Measurements from ENCODE around the gene ALOX5.
A peak's percentile ranks its signal among the peaks of the same experiment; 100 is the strongest.

ALOX5 gene

GRCh38 chr10:45444022-45444421, 70.0 kb downstream of the ALOX5 start:
- no peak for DNase-seq

- DNase-seq: no peak
Measured at GRCh38 chr10:45444976-45445898, 71.2 kb downstream of the ALOX5 start.

DNA sequence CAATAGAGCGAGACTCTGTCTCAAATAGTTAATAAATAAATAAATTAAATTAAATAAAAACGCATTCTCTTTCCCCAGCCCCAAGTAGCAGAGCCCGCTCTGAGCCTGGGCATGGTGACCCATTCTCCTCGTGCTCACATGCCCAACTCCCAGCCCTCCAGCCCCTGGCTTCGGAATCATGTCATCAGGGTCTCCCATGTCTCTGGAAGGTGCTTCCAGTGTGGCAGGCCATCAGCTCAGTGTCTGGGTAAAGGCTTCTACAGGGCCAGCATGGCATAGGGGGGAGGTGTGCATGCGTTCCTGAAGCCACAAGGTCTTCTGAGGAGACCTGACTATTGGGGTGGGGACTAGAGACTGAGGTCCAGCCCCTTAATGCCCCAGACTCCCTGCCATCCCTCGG, 72.8 kb downstream of the ALOX5 start:
- DNase-seq: no peak

- DNase-seq: no peak
Measured at GRCh38 chr10:45447416-45447815, 73.4 kb downstream of the ALOX5 start.

DNA sequence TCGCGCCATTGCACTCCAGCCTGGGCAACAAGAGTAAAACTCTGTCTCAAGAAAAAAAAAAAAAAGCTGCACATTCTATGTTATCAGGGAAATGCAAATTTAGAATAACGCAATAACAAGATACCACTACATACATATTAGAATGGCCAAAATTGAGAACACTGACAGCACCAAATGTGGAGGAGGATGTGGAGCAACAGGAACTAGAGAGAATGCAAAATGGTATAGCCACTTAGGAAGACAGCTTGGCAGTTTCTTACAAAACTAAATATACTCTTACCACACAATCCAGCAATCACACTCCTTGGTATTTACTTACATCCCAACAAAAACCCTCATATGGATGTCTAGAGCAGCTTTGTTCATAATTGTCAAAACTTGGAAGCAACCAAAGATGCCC, 76.8 kb downstream of the ALOX5 start:
- no peak for DNase-seq

- DNase-seq: no peak
Measured at GRCh38 chr10:45451407-45451806, 77.4 kb downstream of the ALOX5 start.

DNA sequence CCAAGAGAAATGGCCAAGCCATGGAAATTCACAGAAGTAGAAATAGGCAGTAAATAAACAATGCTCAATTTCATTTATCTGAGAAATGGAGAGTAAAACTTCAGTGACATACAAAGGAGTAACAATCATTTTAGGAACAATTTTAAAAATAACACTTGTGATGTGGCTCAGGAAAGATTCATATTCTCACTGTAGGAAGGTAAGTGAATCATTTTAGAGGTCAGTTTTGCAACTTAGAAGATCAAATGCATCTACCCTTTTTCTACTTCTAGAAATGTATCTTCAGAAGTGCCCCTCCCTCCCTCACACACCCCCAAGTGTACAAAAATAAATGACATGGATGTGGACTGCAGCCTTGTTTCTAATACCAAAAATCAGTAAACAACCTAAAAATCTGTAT, 78.3 kb downstream of the ALOX5 start:
- no peak for DNase-seq

- DNase-seq: no peak
Measured at GRCh38 chr10:45452743-45453452, 78.9 kb downstream of the ALOX5 start.

- no peak for DNase-seq
Measured at GRCh38 chr10:45453639-45454255, 79.7 kb downstream of the ALOX5 start.

- DNase-seq: no peak
Measured at GRCh38 chr10:45454262-45454661, 80.2 kb downstream of the ALOX5 start.

- no peak for DNase-seq
Measured at GRCh38 chr10:45454859-45455258, 80.8 kb downstream of the ALOX5 start.

DNA sequence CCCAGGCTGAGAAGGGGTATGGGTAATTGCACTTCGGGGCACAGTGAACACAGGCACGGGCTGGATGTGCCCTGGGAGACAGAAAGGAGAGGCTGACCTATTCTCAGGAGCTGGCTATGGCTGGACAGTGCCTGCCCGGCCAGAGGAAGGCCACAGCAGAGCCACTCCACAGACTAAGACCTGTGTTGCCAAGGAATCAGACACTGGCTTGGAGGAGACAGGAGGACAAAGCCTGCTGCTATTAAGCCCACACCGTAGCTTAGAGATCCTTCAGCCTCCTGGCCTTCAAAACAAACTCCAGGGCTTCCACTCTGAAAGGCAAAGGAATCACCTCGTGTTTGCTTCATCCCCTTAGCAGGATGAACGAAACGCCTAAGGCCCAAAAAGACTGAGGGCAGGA, 82.2 kb downstream of the ALOX5 start:
- no peak for DNase-seq

GRCh38 chr10:45456822-45457221, 82.8 kb downstream of the ALOX5 start:
- DNase-seq: no peak

DNA sequence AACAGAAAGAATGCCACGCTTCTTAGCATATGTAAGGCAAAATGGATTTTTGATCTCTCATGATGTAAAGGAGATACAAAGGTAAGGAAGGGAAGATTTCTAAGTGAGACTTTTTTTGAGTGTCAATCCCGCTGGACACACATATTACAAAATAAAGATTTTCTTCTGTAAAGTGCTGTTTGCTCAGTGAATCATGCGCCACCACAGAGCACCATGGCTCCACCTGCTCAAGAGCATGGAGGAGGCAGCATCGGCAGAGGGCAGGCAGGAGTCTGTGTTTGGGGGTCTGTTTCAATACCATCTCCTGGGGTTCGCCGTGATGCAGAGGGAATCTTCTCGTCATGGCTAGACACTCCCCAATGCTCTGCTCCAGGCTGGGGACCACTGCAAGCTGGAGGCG, 83.5 kb downstream of the ALOX5 start:
- no peak for DNase-seq

DNA sequence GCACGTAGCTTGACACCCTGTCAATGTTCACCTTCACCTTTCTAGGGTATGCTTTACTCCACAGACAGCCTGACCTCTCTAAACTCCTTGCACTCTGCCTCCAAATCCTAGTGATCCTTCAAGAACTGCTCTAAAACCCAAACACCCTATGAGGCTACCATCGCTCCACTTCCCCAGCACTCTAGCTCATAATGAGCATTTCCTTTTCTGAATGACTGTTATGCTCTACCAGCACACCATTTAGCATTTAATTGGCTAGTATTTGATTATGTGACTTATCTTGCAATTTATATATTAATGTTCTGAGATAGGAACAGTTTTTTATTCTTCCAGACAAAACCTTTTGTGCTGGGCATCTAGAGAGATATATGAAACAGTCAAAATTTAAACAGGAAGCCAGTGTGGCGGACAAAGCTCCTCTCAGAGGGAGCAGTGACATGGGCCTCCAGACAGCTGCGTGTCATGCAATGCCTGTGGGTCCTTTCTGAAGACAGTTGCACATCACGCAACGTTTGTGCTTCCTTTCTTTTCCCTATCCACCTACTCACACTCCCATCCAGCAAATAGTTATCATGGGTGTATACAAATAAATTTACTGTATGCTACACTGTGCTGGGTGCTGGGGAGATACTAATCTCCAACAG, 86.3 kb downstream of the ALOX5 start:
- no peak for DNase-seq

DNA sequence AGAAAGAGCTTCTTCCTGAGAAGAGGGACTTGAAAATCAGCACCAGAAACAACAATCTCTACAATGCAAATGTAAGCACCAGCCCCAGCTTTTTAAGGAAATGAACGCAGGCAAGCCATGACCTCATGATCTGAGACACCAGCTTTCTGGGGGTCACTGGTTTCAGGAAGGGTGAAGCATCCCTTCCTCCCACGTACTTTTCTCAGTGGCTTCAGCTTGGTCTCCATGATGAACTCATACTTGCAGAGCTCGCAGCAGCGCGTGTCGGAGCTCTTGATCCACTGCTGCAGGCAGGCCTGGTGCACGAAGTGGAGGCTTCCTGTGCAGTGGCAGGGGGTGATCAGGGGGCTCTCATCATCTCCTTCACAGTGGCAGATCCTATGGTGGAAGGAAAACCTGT, 87.0 kb downstream of the ALOX5 start:
- DNase-seq: no peak

- no peak for DNase-seq
Measured at GRCh38 chr10:45463244-45464116, 89.5 kb downstream of the ALOX5 start.

GRCh38 chr10:45464958-45465567, 91.0 kb downstream of the ALOX5 start:
- peak; percentile 2 for DNase-seq

DNA sequence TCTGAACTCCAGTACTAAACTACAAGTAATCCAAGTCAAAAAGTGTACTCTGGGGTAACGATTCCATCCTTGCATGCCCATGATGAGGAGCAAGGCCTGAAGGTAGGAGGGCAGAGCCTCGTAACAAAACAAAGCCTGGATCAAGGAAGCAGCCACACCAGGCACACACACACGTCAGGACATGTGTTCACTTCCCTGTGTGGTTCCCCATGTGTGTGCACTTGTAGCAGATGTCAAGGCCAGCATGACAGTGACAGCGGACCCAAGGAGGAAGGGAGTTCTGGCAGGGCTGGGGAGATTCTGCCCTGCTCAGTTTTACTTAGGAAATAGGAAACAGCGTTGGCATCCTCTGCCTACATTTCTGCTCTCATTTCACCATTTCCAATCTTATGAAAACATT, 92.8 kb downstream of the ALOX5 start:
- DNase-seq: no peak

GRCh38 chr10:45468079-45468478, 94.1 kb downstream of the ALOX5 start:
- no peak for DNase-seq

- no peak for DNase-seq
Measured at GRCh38 chr10:45470098-45471012, 96.3 kb downstream of the ALOX5 start.
